AG08395 (cell line): ENCODE results near the gene GTF2H2.
"Not testable (repeated sequence)": the region's sequence is repeated elsewhere in the genome, so short reads cannot be mapped to it uniquely, and the experiment has no call there.

Source experiments
- DNase-seq: peaks from one replicate; pipeline ENCODE4 v3.0.0; 2012; ENCODE audit warnings: mixed read lengths, low spot score

GTF2H2 gene

GRCh38 chr5:71067262-71067928, at the start of gene GTF2H2:
TSS of gene GTF2H2 (minus strand) at chr5:71067676. CDS start at chr5:71062763, 4,913 bp downstream.
- not testable (repeated sequence) for DNase-seq

DNA sequence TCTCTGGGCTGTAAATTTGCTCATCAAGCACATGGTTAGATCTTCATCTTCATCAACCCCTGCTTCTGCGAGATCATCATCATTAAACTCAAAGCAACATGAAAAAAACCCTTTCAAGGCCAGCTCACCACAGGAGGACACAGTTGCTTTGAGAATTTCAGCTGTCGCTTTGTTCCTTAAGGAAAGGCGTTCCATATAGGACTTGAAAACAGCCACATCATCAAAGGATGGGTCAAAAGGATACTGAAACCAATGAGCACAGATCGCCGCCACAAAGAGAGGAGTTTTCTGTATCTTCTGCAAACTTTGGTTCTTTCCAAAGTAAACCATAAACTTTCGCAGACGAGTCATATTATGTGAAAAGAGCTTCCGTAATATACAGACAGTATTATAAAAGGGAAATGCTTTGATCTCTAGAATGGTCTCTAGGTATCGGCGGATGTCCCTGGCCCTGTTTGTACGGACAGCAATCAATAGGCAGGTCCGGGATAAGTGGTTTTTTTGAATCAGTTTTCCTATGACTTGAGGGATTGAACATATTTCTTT, 42.3 kb upstream of the GTF2H2 start:
- DNase-seq: not testable (repeated sequence)

DNA sequence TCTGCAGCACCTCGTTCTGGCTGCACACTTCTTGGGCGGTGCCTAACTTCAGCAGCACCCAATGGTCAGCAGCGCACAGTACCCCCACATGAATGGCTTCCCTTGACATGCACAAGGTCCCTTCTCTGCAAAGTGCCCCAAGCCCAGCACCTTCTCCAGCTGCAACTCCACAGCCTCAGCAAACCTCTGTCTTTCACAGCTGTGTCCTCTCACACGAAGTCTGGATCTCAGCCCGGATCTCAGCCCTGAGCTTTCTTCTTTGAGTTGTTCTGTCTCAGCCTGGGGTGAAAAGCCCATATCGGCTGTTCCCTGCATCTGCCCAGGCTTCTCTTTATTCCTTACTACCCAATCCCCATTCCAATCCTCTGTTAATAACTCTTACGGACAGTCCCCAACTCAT, 32.5 kb upstream of the GTF2H2 start:
- not testable (repeated sequence) for DNase-seq

- not testable (repeated sequence) for DNase-seq
Measured at GRCh38 chr5:71097930-71098203, 30.4 kb upstream of the GTF2H2 start.

DNA sequence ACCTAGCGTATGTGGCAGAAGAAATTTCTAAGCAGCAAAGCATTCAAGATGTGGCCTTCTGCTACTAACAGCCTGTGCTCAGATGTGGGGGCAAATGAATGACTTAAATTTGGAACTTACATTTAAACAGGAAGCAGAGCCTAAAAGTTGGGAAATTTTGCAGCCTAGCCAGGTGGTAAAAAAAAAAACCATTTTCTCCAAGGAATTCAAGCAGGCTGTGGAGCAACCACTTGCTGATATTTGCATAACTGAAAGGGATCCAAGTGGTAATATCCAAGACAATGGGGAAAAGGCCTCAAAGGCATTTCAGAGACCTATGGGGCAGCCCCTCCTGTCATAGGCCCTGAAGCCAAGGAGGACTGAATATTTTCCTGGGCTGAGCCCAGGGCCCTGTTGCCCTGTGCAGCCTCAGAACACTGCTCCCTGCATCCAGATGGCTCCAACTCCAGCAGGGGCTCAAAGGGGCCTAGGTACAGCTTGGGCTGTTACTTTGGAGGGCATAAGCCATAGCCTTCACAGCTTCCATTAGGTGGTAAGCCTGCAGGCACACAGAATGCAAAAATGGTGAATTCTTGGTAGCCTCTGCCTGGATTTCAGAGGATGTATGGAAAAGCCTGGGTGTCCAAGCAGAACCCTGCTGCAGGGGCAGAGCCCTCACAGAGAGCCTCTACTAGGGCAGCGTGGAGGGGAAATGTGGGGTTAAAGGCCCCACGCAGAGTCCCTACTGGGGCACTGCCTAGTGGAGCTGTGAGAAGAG, 29.9 kb upstream of the GTF2H2 start:
- DNase-seq: not testable (repeated sequence)

DNA sequence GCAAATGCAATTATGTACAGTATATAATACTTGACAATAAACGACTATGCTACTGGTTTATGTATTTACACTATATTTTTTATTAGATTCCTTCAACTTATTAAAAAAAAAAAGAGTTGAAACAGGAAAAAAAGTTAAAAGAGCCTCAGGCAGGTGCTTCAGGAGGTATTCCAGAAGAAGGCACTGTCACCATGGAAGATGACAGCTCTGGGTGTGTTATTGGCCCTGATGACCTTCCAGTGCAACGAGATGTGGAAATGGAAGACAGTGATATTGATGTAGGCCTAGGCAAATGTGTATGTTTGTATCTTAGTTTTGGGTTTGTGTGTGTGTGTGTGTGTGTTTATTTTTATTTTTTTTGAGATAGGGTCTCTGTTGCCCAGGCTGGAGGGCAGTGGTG, 22.3 kb upstream of the GTF2H2 start:
- not testable (repeated sequence) for DNase-seq

DNA sequence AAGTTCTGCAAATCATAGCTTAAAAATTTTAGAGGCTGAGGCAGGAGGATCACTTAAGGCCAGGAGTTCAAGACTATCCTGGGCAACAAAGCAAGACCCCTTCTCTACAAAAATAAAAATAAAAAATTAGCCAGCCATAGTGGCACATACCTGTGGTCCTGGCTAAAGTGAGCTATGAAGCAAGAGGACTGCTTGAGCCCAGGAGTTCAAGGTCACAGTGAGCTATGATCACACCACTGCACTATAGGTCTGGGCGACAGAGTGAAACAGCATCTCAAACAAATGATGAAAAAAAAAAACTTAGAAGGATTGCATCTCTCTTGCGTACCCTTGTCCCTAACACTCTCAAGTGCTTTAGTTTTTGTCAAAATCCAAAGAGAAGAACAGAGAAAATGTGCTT, 21.3 kb upstream of the GTF2H2 start:
- DNase-seq: not testable (repeated sequence)

DNA sequence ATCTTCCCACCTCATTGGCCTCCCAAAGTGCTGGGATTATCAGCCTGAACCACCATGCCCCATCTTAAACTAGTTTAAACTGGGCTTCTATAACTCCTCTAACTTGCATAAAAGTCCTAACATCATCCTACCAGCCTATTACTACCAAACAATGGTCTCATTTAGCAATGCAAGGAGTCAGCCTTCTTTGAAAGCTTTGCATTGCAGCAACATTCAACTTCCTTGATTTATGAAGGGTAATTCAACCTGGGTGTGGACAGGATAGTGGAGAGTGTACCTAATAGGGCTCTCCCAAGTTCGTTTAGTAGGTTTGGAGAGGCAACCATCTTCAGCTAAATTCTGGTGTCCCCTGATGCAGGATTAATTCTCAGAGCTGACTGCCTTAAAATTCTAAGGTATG, 18.7 kb upstream of the GTF2H2 start:
- not testable (repeated sequence) for DNase-seq

DNA sequence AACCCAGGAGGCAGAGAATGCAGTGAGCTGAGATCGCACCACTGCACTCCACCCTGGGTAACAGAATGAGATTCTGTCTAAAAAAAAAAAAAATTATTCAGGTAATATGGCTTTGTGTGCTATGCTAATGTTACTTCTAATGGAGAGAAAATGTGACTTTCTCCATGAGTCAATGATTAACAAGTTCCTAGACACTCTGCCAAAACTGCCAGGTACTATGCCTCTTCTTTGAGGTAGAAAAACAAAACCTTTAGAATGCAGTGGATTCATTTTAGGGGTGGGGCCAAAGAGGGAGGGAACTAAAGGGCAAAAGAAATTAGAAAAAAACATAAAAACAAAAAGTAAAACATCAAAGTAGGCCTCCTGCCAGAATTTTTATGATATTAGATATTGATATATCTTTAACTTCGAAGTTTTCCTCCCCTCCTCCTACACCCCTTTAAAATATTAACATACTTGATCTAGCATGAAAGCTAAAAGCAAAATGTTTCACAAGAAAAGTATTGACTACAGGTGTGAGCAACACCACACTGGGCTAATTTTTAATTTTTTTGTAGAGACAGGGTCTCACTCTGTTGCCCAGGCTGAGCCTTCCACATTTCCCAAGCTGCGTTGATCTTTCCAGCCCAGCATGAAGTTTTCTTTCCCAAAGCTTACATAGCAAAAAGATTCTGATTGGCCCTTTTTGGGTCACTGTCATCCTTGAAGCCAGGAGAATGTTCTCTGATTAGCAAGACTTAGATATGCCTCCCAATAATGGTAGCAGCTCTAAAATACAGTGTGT, 17.0 kb upstream of the GTF2H2 start:
- not testable (repeated sequence) for DNase-seq

GRCh38 chr5:71082898-71083297, 15.4 kb upstream of the GTF2H2 start:
- not testable (repeated sequence) for DNase-seq

DNA sequence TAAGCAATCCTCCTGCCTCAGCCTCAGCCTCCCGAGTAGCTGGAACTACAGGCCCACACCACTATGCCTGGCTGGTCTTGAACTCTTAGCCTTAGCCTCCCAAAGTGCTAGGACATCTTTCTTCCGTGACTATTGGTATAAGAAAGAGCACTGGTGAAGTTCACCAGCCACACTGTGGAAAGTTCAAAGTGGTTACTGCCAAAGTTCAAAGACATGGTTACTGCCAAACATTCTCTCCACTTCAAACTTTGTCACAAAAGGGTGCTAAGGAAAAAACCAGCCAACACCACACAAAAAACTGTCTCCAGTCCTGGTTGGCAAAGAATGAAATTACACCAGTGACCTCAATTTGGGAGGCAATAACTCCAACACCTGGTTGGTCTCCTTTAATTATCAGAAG, 14.9 kb upstream of the GTF2H2 start:
- not testable (repeated sequence) for DNase-seq

DNA sequence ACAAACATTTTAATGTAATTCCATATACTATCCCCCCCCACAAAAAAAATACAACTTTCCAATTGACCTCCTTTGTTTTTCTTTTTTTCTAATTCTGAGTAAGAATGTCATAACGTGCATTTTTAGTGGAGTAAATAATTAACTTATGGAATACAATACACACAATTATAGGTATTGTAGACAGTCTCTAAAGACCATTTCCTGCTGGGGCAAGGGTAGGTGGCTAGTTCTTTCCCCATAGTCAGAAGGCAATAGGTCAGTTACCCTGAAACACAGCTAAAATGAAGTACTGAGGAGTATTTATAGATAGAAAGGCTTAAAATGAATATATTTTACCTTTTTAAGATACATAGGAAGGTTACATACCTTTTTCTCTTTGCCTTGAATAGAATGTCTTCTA, 6.2 kb downstream of the GTF2H2 start:
- DNase-seq: not testable (repeated sequence)

DNA sequence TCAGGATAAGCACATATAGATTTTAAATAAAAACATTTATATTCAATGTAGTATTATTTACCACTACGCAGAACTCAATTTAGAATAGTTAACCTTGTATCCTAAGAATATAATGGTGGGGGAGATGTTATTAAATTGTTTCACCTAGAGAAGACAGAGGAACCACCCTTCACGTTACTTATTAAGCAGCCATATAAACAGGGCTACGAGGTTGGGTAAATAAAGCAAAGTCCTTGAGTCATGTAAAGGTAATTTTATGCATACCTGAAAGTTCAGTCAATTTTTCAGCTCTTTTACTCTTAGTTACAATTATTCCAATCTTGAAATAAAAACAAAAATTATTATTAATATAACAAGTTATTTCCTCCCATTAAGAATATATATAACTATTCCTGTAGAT, 8.1 kb downstream of the GTF2H2 start:
- not testable (repeated sequence) for DNase-seq

GRCh38 chr5:71044808-71045207, 22.7 kb downstream of the GTF2H2 start:
- not testable (repeated sequence) for DNase-seq

GRCh38 chr5:71044128-71044527, 23.3 kb downstream of the GTF2H2 start:
- DNase-seq: not testable (repeated sequence)

GRCh38 chr5:71031046-71031776, 36.3 kb downstream of the GTF2H2 start:
- not testable (repeated sequence) for DNase-seq

GRCh38 chr5:71025289-71025953, 42.1 kb downstream of the GTF2H2 start, which contains the start of gene NAIP:
TSS of gene NAIP (minus strand) at chr5:71025339. CDS start at chr5:71012915, 12,424 bp downstream.
- DNase-seq: not testable (repeated sequence)

DNA sequence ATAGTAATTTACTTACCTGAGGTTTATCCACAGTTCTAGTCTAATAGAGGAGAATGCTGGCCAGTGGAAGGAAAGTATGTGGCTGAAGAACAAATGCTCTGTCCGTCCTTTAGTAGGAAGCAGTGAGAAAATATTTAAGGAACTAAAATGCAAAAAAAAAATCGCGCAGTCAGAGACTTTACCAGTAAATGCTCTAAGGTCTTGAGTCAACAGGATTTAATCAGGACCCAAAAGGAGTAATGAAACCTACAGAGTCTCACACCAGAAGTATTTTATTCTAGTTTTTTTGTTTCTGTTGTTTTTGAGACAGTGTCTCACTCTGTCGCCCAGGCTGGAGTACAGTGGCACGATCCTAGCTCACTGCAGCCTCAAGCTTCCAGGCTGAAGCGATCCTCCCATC, 46.8 kb downstream of the GTF2H2 start:
- not testable (repeated sequence) for DNase-seq

- DNase-seq: not testable (repeated sequence)
Measured at GRCh38 chr5:71018376-71019005, 49.0 kb downstream of the GTF2H2 start.

DNA sequence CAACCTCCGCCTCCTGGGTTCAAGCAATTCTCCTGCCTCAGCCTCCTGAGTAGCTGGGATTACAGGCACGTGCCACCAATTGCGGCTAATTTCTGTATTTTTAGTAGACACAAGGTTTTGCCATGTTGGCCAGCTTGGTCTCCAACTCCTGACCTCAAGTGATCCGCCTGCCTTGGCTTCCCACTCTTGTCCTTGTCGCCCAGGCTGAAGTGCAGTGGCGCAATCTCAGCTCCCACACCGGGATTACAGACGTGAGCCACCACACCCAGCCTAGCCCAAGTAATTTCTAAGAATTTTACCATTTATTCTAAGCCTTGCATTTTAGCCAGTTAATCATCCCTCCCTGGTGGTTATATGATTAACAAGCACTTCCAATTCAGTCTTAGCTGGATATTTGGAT, 53.3 kb downstream of the GTF2H2 start:
- no peak for DNase-seq

DNA sequence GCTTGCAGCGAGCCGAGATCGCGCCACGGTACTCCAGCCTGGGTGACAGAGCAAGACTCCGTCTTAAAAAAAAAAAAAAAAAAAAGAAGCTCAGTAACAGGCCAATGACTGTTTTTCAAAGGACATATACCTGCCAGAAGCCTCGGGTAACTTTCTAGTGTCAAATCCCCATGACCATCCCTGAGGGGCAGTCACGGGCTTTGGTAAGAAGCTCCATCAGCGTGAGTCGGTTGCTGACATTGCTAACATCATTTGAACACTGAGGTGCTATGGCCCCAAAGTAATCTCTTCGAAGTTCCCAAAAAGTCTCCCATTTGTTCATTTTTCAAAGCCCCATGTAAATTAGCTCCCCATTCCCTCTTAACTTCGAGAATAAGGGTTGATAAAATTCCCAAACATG, 53.9 kb downstream of the GTF2H2 start:
- no peak for DNase-seq
